HFFc6 (cell line): Measurements from ENCODE around the gene RHO. TPM values are rescaled to one million over a fixed set of nuclear protein-coding genes. Genes with fewer than 3 reads are reported as not detected.
"Not testable (repeated sequence)": the region's sequence is repeated elsewhere in the genome, so short reads cannot be mapped to it uniquely, and the experiment has no call there.

ENCODE experiments used
- DNase-seq: peaks from one replicate; pipeline ENCODE4 v3.0.0-alpha.2; 2018
- H3K27ac Mint-ChIP-seq: 2 replicates; pipeline ENCODE4 v1.8.0; 2020; ENCODE audit warnings: mild to moderate bottlenecking, mixed read lengths
- H3K27me3 Mint-ChIP-seq: 2 replicates; pipeline ENCODE4 v1.8.0; 2021; ENCODE audit warnings: mild to moderate bottlenecking, moderate library complexity, mixed read lengths; ENCODE audit not compliant: insufficient read depth
- H3K36me3 Mint-ChIP-seq: 2 replicates; pipeline ENCODE4 v1.8.0; 2021; ENCODE audit warnings: low read depth, mixed read lengths
- H3K4me1 Mint-ChIP-seq: 2 replicates; pipeline ENCODE4 v1.8.0; 2020; ENCODE audit warnings: low read depth, mixed read lengths
- H3K4me3 Mint-ChIP-seq: 2 replicates; pipeline ENCODE4 v1.8.0; 2020; ENCODE audit warnings: mild to moderate bottlenecking, moderate library complexity, mixed read lengths
- H3K9me3 Mint-ChIP-seq: 2 replicates; pipeline ENCODE4 v1.8.0; 2020; ENCODE audit warnings: mild to moderate bottlenecking, mixed read lengths
- total RNA-seq, 6 experiments: library from RNA; stranded (reverse); fragmentation: NEBNext Ultra II Directional; extraction: Animal tissue kit (Norgen Biotek cat#: 25700); gene quantifications; 2 replicates in 1 of 6; 3 replicates in 5 of 6; pipeline ENCODE4 v1.2.3, GENCODE V29; 2021
- TF ChIP-seq, protein P1 (sequence below): fragments of 200-600 bp; sonication (generic); IDR thresholded peaks from 2 replicates; pipeline ENCODE4 v1.5.0; 2021; ENCODE audit warnings: antibody characterized with exemption, mild to moderate bottlenecking

The RHO gene
- total RNA-seq, 6 experiments from 2014 or later = not detected

DNA sequence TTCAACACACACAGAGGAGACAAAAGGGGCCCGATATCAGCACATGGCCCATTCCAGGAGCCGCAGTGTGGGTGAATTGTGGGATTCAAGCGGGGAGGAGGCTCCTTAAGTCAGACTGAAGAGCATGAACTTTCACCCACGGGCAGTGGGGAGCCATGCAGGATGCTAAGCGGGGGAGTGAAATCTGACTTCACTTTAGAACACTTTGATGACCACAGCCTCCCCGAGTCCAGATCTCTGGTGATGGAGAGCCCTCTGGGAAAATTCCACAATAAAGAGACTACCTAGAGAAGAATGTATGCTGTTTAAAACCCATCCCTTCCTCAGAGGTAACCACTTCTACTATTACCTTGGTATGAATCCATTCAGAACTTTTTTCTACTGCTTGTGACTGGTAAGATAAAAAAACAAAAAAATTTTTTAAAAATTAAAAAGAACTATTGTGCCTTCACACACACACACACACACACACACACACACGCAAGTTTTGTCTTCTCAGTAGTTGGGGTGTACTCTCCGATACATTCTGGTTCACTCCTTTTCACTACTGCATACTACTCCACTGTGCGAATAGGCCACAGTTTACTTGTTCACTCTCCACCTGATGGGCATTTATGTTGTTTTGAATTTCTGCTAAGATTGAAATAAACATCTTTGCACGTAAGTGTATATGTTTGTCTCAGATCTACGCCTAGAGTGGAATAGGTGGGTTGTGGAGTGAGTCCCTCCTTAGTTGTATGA is 12.5 kb downstream of the RHO start:
- H3K36me3 Mint-ChIP-seq = no peaks in the 10 kb centered on the region
- TF ChIP-seq, protein P1, sequence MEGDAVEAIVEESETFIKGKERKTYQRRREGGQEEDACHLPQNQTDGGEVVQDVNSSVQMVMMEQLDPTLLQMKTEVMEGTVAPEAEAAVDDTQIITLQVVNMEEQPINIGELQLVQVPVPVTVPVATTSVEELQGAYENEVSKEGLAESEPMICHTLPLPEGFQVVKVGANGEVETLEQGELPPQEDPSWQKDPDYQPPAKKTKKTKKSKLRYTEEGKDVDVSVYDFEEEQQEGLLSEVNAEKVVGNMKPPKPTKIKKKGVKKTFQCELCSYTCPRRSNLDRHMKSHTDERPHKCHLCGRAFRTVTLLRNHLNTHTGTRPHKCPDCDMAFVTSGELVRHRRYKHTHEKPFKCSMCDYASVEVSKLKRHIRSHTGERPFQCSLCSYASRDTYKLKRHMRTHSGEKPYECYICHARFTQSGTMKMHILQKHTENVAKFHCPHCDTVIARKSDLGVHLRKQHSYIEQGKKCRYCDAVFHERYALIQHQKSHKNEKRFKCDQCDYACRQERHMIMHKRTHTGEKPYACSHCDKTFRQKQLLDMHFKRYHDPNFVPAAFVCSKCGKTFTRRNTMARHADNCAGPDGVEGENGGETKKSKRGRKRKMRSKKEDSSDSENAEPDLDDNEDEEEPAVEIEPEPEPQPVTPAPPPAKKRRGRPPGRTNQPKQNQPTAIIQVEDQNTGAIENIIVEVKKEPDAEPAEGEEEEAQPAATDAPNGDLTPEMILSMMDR = no peak
- no peaks in the 10 kb centered on the region for H3K4me1 Mint-ChIP-seq
- peaks cover 6% of the 10 kb centered on the region for H3K27me3 Mint-ChIP-seq
- H3K27ac Mint-ChIP-seq = no peak overlapping the region
- H3K4me3 Mint-ChIP-seq = no peak overlapping the region
- H3K9me3 Mint-ChIP-seq = no peaks in the 10 kb centered on the region
- DNase-seq = no peak

DNA sequence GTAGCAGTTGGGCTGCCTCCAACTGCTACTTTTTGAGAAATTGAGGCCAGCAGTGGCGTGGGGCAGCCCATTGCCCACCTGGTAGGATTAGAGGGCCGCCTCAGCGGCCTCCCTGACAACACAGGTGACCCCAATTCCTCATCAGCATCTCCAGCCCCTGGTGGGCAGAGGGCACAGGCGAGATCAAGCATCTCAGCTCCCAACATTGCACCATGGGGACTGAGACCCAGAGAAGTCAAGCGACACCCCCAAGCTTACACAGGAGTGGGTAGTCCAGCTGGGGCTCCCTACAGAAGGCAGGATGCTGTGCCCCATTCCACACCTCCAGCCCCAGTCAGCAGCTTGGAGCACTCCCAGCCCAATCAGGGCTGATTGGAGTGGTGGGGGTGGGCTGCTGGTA is 14.3 kb downstream of the RHO start:
- Mint-ChIP-seq H3K27me3 (peaks cover 6% of the 10 kb centered on the region), H3K27ac (no peak overlapping the region), H3K36me3 (no peaks in the 10 kb centered on the region), H3K9me3 (no peaks in the 10 kb centered on the region), H3K4me3 (no peak overlapping the region), H3K4me1 (no peaks in the 10 kb centered on the region)
- no peak for DNase-seq
- TF ChIP-seq, protein P1 = no peak

DNA sequence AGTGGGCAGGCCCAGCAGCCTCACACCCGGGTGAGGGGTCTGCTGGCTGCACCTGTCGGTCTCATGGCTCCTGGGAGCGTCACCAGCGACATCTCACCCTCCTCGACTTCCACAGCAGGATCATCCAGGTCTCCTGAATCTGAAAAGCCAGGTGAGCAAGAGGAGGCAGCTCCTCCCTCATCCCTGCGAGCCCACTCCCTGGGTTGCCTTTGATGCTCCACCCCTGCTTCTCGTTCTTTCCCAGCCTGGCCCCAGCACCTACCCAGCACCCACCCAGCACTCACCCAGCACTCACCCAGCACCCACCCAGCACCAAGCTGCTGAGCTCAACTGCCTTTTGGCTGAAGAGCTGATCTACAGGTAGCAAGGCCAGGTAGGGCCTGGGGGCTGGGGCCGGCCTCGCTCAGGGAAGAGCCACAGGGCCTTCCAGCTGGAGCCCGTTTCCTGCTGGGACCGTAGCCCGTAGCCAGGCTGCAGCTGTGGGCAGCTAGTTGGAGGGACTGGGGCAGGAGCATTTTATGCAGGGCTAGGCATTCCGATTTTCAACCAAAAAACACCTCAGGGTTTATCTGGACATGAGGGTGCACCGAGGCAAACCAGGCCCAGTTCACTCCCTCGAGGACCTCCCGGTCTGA is 14.8 kb downstream of the RHO start, which contains the start of gene H1-8:
TSS of gene H1-8 (plus strand) at position 20 of the 635 bp plus-strand sequence. CDS start at position 64, 44 bp downstream.
- DNase-seq = no peak
- TF ChIP-seq, protein P1 = no peak
- peaks cover 6% of the 10 kb centered on the region for H3K27me3 Mint-ChIP-seq
- no peaks in the 10 kb centered on the region for H3K4me1 Mint-ChIP-seq
- H3K27ac Mint-ChIP-seq = no peak within 1 kb of the TSS
- no peaks in the 10 kb centered on the region for H3K9me3 Mint-ChIP-seq
- no peak within 1 kb of the TSS for H3K4me3 Mint-ChIP-seq
- no peaks in the 10 kb centered on the region for H3K36me3 Mint-ChIP-seq

DNA sequence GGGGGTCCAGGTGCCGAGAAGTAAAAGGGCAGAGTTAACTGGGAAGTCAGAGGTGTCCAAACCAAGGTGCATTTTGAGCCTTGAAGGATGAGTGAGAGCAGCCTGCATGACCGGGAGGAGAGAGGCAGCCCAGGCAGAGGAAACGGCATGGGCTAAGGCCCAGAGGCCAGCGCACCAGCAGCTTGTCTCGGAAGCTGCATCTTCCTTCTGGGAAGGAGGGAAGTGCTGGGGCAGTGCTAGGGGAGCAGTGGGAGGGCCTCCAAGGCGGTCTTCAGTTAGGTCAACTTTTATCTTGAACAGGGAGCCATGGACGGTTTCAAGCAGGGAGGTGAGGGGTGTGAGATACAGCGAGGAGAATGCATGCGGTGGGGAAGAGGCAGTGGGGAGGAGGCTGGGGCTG is 15.6 kb downstream of the RHO start:
- no peak for DNase-seq
- no peaks in the 10 kb centered on the region for H3K9me3 Mint-ChIP-seq
- TF ChIP-seq, protein P1 = no peak
- H3K36me3 Mint-ChIP-seq = no peaks in the 10 kb centered on the region
- no peak overlapping the region for H3K27ac Mint-ChIP-seq
- no peak overlapping the region for H3K4me3 Mint-ChIP-seq
- H3K4me1 Mint-ChIP-seq = peaks cover under 1% of the 10 kb centered on the region; the same call in 1 of the 2 replicates
- H3K27me3 Mint-ChIP-seq = peaks cover 6% of the 10 kb centered on the region

DNA sequence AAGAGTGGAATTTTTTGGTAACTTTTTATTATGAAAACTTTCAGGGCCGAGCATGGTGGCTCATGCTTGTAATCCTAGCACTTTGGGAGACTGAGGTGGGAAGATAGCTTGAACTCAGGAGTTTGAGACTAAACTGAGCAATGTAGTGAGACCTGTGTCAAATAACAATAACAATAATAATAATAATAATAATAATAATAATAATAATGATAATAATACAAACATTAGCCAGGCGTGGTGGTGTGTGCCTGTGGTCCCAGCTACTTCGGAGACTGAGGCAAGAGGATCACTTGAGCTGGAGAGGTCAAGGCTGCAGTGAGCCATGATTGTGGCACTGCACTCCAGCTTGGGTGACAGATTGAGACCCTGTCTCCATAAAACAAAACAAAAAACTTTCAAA is 17.5 kb downstream of the RHO start:
- H3K27ac Mint-ChIP-seq, DNase-seq, H3K4me3 Mint-ChIP-seq, H3K9me3 Mint-ChIP-seq, H3K27me3 Mint-ChIP-seq, H3K36me3 Mint-ChIP-seq: not testable (repeated sequence)
- H3K4me1 Mint-ChIP-seq = peaks cover 13% of the 10 kb centered on the region

DNA sequence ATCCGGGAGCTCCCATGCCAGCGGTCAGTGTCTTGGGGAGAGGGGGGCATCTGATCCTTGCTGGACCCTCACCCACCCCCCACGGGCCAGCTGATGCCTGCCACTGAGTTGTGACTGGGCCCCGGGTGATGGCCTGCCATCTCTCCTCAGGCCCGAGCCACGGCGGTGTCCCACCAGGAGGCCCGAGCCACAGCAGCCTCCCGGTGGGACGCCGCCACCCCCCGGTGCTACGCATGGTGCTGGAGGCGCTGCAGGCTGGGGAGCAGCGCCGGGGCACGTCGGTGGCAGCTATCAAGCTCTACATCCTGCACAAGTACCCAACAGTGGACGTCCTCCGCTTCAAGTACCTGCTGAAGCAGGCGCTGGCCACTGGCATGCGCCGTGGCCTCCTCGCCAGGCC is 18.8 kb downstream of the RHO start:
- no peak overlapping the region for H3K4me3 Mint-ChIP-seq
- DNase-seq = no peak

More for the DNA sequence above, 18.8 kb downstream of the RHO start:
- no peaks in the 10 kb centered on the region for H3K36me3 Mint-ChIP-seq
- H3K4me1 Mint-ChIP-seq = peaks cover 15% of the 10 kb centered on the region
- H3K27me3 Mint-ChIP-seq = peaks cover 3% of the 10 kb centered on the region
- TF ChIP-seq, protein P1 = no peak
- no peak overlapping the region for H3K27ac Mint-ChIP-seq
- H3K9me3 Mint-ChIP-seq = no peaks in the 10 kb centered on the region
